GM12878 (cell line): Measurements from ENCODE around the gene FGGY. TPM values are rescaled to one million over a fixed set of nuclear protein-coding genes. Genes with fewer than 3 reads are reported as not detected.

ENCODE experiments used
- ATAC-seq: fragments of 200-7000 bp; cut with Tn5 transposase; 3 replicates; pipeline ENCODE4 v1.9.1; 2020; ENCODE audit warnings: mild to moderate bottlenecking, moderate library complexity
- BruUV-seq: library from RNA; stranded (reverse); fragments of 400-500 nt; replicated peaks from 2 replicates; lab custom pipeline; 2021; lab: Mats Ljungman, UMichigan
- CTCF ChIA-PET: fragments of 300-600 bp; sonication (Branson Sonifier 250); formaldehyde crosslinking; extraction: SDS; loops from one replicate; lab custom pipeline; 2021; ENCODE audit warnings: inconsistent platforms; lab: Yijun Ruan, JAX
- POLR2A ChIA-PET: fragments of 350-600 bp; formaldehyde crosslinking; extraction: SDS; loops from one replicate; lab custom pipeline; 2021; ENCODE audit warnings: inconsistent platforms; lab: Charles Lee
- RAD21 ChIA-PET: fragments of 300-600 bp; sonication (Branson Sonifier 250); formaldehyde crosslinking; loops from one replicate; lab custom pipeline; 2023; ENCODE audit warnings: antibody characterized with exemption; ENCODE audit not compliant: unreplicated experiment; lab: Charles Lee
- SMC1A ChIA-PET: fragments of 300-600 bp; sonication (Branson Sonifier 250); formaldehyde crosslinking; loops from one replicate; lab custom pipeline; 2023; ENCODE audit not compliant: unreplicated experiment, uncharacterized antibody; lab: Charles Lee
- DNase-seq: peaks from one replicate; pipeline ENCODE4 v3.0.0-alpha.2; 2011; ENCODE audit warnings: low read depth, low spot score
- FAIRE-seq: peaks from 3 replicates; lab custom pipeline; 2011; peaks lifted over from hg19 to GRCh38; lab: Jason Lieb, UNC
- H2AFZ ChIP-seq: 2 replicates; pipeline ENCODE4 v1.6.0; 2011; ENCODE audit warnings: low read depth, low read length, control low read depth; ENCODE audit not compliant: control insufficient read depth
- H3K27ac ChIP-seq: 2 replicates; pipeline ENCODE4 v1.5.1; 2011; ENCODE audit warnings: control low read depth; ENCODE audit not compliant: control insufficient read depth, insufficient read depth
- H3K27me3 ChIP-seq, 2 experiments: replicated peaks in 1 of 2; 2 replicates each; pipeline versions ENCODE4 v1.6.0 to v1.6.1; 2011; ENCODE audit warnings: low read length in 1 of 2; ENCODE audit not compliant: control insufficient read depth in 2 of 2, insufficient read depth in 2 of 2
- H3K36me3 ChIP-seq, 2 experiments: 2 replicates each; pipeline ENCODE4 v1.5.1; 2011; ENCODE audit warnings: low read length in 1 of 2; ENCODE audit not compliant: control insufficient read depth in 2 of 2, insufficient read depth in 2 of 2
- H3K4me1 ChIP-seq: 2 replicates; pipeline ENCODE4 v1.6.1; 2011; ENCODE audit warnings: mild to moderate bottlenecking, low read length, moderate library complexity, mixed read lengths; ENCODE audit not compliant: control insufficient read depth, insufficient read depth
- H3K4me2 ChIP-seq: 2 replicates; pipeline ENCODE4 v1.6.0; 2011; ENCODE audit warnings: control low read depth; ENCODE audit not compliant: control insufficient read depth, insufficient read depth
- H3K4me3 ChIP-seq: fragments of 200-600 bp; sonication (generic); 2 replicates; pipeline ENCODE4 v1.5.1; 2016
- H3K79me2 ChIP-seq: 2 replicates; pipeline ENCODE4 v1.6.0; 2011; ENCODE audit warnings: low read length; ENCODE audit not compliant: control insufficient read depth, insufficient read depth
- H3K9ac ChIP-seq: 2 replicates; pipeline ENCODE4 v1.8.0; 2011; ENCODE audit warnings: low read length, control low read depth, mixed read lengths; ENCODE audit not compliant: control insufficient read depth, insufficient read depth
- H3K9me3 ChIP-seq: replicated peaks from 3 replicates; pipeline ENCODE4 v1.5.1; 2011; ENCODE audit warnings: mild to moderate bottlenecking, low read length; ENCODE audit not compliant: control insufficient read depth, insufficient read depth
- H4K20me1 ChIP-seq: 2 replicates; pipeline ENCODE4 v1.6.0; 2011; ENCODE audit not compliant: control insufficient read depth, insufficient read depth
- CEBPB ChIP-seq, 2 experiments: fragments of 150-350 bp in 1 of 2; IDR thresholded peaks; 2 replicates each; pipeline ENCODE4 v1.6.1; 2012 to 2014; ENCODE audit warnings: low read depth in 2 of 2, low read length in 2 of 2, borderline replicate concordance in 1 of 2, inconsistent platforms in 1 of 2
- CHD2 ChIP-seq: IDR thresholded peaks from 2 replicates; pipeline ENCODE4 v1.6.1; 2011; ENCODE audit warnings: low read depth, low read length, improper control_type of control experiment, borderline replicate concordance
- CREB1 ChIP-seq: IDR thresholded peaks from 2 replicates; pipeline ENCODE4 v1.6.1; 2012; ENCODE audit warnings: low read depth, mild to moderate bottlenecking, inconsistent platforms
- ETV6 ChIP-seq, 2 experiments: fragments of 450-650 bp in 1 of 2; IDR thresholded peaks in 1 of 2; conservative IDR thresholded peaks in 1 of 2; 2 replicates each; pipeline ENCODE4 v1.6.1; 2014; ENCODE audit warnings: antibody characterized with exemption in 1 of 2, borderline replicate concordance in 1 of 2, low read depth in 1 of 2, mild to moderate bottlenecking in 1 of 2, moderate library complexity in 1 of 2
- FOS ChIP-seq: IDR thresholded peaks from 3 replicates; pipeline ENCODE4 v1.6.1; 2011; ENCODE audit warnings: borderline replicate concordance; ENCODE audit not compliant: insufficient read length; ENCODE audit errors: extremely low read depth
- FOXM1 ChIP-seq: IDR thresholded peaks from 2 replicates; pipeline ENCODE4 v1.6.1; 2012; ENCODE audit warnings: low read depth, mild to moderate bottlenecking, inconsistent platforms, low read length, moderate library complexity
- MXI1 ChIP-seq: fragments of 150-350 bp; IDR thresholded peaks from 2 replicates; pipeline ENCODE4 v1.6.1; 2011; ENCODE audit warnings: low read depth, mild to moderate bottlenecking, inconsistent platforms, low read length, improper control_type of control experiment
- RCOR1 ChIP-seq: conservative IDR thresholded peaks from 2 replicates; pipeline ENCODE4 v1.6.1; 2012; ENCODE audit warnings: low read depth, low read length, improper control_type of control experiment
- SMAD5 ChIP-seq: IDR thresholded peaks from 2 replicates; pipeline ENCODE4 v1.6.1; 2016; ENCODE audit warnings: antibody characterized with exemption, low read depth
- SMARCA5 ChIP-seq: fragments of 450-650 bp; IDR thresholded peaks from 2 replicates; pipeline ENCODE4 v1.6.1; 2017; ENCODE audit warnings: mild to moderate bottlenecking
- TCF7 ChIP-seq: IDR thresholded peaks from 2 replicates; pipeline ENCODE4 v1.6.1; 2014; ENCODE audit warnings: antibody characterized with exemption, borderline replicate concordance
- ZNF207 ChIP-seq: fragments of 450-650 bp; IDR thresholded peaks from 2 replicates; pipeline ENCODE4 v1.6.1; 2014; ENCODE audit warnings: antibody characterized with exemption, mild to moderate bottlenecking, borderline replicate concordance
- WGBS: methylation state at CpG from one replicate; pipeline ENCODE4 v1.1.6; 2016; ENCODE audit warnings: low lambda C conversion rate; ENCODE audit not compliant: insufficient replicate concordance, insufficient coverage; ENCODE audit errors: missing lambda C conversion rate; 5-methylcytosine and 5-hydroxymethylcytosine counted together
- in situ Hi-C: fragments of 300-500 bp; cut with MboI; formaldehyde crosslinking; loops from 9 replicates; pipeline ENCODE4 v1.14.3; 2018; ENCODE audit warnings: mixed read lengths
- intact Hi-C: fragments of 100-400 bp; cut with micrococcal nuclease; formaldehyde crosslinking; loops from one replicate; pipeline ENCODE4 v1.14.2; 2022; ENCODE audit not compliant: unreplicated experiment
- polyA plus RNA-seq, 11 experiments: library from polyadenylated mRNA; depleted of rRNA in 4 of 11; unstranded in 6 of 11; stranded (reverse) in 5 of 11; fragments of >200 nt; fragmentation: Nextera tagmentation in 4 of 11; fragmentation: Illumina TruSeq in 1 of 11; extraction: Ambion mirVana in 4 of 11; extraction: Trizol in 1 of 11; gene quantifications; 1 replicate in 1 of 11; 2 replicates in 10 of 11; pipeline versions ENCODE4 v1.2.1 to v1.2.3, GENCODE V29; 2011 to 2016; ENCODE audit warnings: inconsistent platforms in 2 of 11, missing spikeins in 2 of 11, low read depth in 1 of 11
- total RNA-seq, 4 experiments: library from RNA; depleted of rRNA in 3 of 4; stranded (reverse); fragments of >200 nt in 3 of 4; fragmentation: Illumina TruSeq in 1 of 4; extraction: Trizol in 1 of 4; gene quantifications; 2 replicates each; pipeline versions ENCODE4 v1.2.1 to v1.2.3, GENCODE V29; 2013 to 2021
- TF ChIP-seq, protein P1 (sequence below): fragments of 450-650 bp; IDR thresholded peaks from 2 replicates; pipeline ENCODE4 v1.6.1; 2017; ENCODE audit warnings: mild to moderate bottlenecking, low read depth, inconsistent platforms; ENCODE audit not compliant: poor library complexity, severe bottlenecking
- TF ChIP-seq, protein P2 (sequence below): IDR thresholded peaks from 2 replicates; pipeline ENCODE4 v1.6.1; 2012; ENCODE audit warnings: low read depth, low read length, improper control_type of control experiment
- TF ChIP-seq, protein P3 (sequence below): IDR thresholded peaks from 2 replicates; pipeline ENCODE4 v1.6.1; 2012; ENCODE audit warnings: low read length, inconsistent platforms
- TF ChIP-seq, protein P4 (sequence below): IDR thresholded peaks from 2 replicates; pipeline ENCODE4 v1.6.1; 2011; ENCODE audit warnings: low read depth, mild to moderate bottlenecking, low read length, moderate library complexity, borderline replicate concordance; ENCODE audit errors: extremely low read depth
- TF ChIP-seq, protein P5 (sequence below): fragments of 450-650 bp; conservative IDR thresholded peaks from 2 replicates; pipeline ENCODE4 v1.6.1; 2017; ENCODE audit warnings: mild to moderate bottlenecking, moderate library complexity

Gene FGGY
- total and polyA plus RNA-seq, 10 of the 15 experiments (the other 5 are each of a cell fraction or from before 2014, with no cell fraction given): 6.2 to 11.9 (median 7.5) TPM

DNA sequence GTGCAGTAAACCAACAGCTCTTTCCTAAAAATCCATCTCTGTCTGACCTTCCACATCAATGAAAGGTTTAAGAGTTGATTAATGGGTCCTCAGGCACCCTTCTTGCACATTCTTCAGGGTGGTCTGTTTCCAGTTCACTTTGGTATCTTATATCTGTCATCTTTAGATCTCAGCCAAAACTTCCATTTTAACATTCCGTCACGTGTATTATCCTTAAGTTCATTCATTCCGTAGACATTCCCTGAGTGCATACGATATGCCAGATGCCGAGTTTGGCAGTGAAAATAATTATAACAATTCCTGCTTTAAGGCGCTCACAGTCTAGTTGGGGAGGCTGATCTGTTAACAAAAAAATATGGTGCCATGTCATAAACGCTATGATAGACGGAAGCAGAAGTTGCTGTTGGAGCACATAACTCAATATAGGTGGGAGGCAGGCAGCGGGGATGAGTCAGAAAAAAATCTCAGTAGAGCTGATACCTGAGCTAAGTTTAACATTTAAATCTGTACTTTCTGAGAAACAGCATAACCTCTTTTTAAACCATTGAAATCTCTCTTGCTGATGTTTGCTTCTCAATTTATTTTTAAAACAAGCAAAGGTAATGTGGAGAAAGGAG lies 458.3 kb downstream of the FGGY start:
- no peak for FAIRE-seq
- BruUV-seq: no TSS peak
- TF ChIP-seq, protein P1, sequence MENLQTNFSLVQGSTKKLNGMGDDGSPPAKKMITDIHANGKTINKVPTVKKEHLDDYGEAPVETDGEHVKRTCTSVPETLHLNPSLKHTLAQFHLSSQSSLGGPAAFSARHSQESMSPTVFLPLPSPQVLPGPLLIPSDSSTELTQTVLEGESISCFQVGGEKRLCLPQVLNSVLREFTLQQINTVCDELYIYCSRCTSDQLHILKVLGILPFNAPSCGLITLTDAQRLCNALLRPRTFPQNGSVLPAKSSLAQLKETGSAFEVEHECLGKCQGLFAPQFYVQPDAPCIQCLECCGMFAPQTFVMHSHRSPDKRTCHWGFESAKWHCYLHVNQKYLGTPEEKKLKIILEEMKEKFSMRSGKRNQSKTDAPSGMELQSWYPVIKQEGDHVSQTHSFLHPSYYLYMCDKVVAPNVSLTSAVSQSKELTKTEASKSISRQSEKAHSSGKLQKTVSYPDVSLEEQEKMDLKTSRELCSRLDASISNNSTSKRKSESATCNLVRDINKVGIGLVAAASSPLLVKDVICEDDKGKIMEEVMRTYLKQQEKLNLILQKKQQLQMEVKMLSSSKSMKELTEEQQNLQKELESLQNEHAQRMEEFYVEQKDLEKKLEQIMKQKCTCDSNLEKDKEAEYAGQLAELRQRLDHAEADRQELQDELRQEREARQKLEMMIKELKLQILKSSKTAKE: no peak
- TF ChIP-seq CEBPB (IDR thresholded peaks at IDR 0.05; ENCODE audit: borderline replicate concordance in 1 of 2, low read depth in 2 of 2, low read length in 2 of 2) (no peak), MXI1 (no peak), SMAD5 (no peak), RCOR1 (no peak), FOXM1 (no peak), ZNF207 (no peak), TCF7 (no peak), CREB1 (no peak), CHD2 (no peak), FOS (no peak), SMARCA5 (no peak), ETV6 (conservative IDR thresholded peaks at IDR 0.05 in 1 of 2, IDR thresholded peaks at IDR 0.05 in 1 of 2; ENCODE audit: borderline replicate concordance in 1 of 2, low read depth in 1 of 2) (no peak)
- TF ChIP-seq, protein P2, sequence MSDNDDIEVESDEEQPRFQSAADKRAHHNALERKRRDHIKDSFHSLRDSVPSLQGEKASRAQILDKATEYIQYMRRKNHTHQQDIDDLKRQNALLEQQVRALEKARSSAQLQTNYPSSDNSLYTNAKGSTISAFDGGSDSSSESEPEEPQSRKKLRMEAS: no peak
- TF ChIP-seq, protein P3, sequence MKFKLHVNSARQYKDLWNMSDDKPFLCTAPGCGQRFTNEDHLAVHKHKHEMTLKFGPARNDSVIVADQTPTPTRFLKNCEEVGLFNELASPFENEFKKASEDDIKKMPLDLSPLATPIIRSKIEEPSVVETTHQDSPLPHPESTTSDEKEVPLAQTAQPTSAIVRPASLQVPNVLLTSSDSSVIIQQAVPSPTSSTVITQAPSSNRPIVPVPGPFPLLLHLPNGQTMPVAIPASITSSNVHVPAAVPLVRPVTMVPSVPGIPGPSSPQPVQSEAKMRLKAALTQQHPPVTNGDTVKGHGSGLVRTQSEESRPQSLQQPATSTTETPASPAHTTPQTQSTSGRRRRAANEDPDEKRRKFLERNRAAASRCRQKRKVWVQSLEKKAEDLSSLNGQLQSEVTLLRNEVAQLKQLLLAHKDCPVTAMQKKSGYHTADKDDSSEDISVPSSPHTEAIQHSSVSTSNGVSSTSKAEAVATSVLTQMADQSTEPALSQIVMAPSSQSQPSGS: no peak
- TF ChIP-seq, protein P4, sequence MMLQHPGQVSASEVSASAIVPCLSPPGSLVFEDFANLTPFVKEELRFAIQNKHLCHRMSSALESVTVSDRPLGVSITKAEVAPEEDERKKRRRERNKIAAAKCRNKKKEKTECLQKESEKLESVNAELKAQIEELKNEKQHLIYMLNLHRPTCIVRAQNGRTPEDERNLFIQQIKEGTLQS: no peak
- TF ChIP-seq, protein P5, sequence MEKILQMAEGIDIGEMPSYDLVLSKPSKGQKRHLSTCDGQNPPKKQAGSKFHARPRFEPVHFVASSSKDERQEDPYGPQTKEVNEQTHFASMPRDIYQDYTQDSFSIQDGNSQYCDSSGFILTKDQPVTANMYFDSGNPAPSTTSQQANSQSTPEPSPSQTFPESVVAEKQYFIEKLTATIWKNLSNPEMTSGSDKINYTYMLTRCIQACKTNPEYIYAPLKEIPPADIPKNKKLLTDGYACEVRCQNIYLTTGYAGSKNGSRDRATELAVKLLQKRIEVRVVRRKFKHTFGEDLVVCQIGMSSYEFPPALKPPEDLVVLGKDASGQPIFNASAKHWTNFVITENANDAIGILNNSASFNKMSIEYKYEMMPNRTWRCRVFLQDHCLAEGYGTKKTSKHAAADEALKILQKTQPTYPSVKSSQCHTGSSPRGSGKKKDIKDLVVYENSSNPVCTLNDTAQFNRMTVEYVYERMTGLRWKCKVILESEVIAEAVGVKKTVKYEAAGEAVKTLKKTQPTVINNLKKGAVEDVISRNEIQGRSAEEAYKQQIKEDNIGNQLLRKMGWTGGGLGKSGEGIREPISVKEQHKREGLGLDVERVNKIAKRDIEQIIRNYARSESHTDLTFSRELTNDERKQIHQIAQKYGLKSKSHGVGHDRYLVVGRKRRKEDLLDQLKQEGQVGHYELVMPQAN: no peak

More for the DNA sequence above, 458.3 kb downstream of the FGGY start:
- intact Hi-C loops (loop anchor here (5.0 to 10.0 kb wide), 2 partner anchors 460 to 1238 kb away; partner anchors contain the start of gene FGGY), in situ Hi-C loops (loop anchor here (5.0 kb wide), 2 partner anchors 1013 to 1243 kb away; no protein-coding TSS in a partner anchor)
- H3K9me3 ChIP-seq: no peaks in the 10 kb centered on the region
- SMC1A ChIA-PET: no interaction called here
- no peaks in the 10 kb centered on the region for H4K20me1 ChIP-seq
- CTCF ChIA-PET: interaction anchor here (0.9 kb wide), 1 partner anchor 11 kb away, joined by 3 read pairs; no protein-coding TSS in a partner anchor
- H3K4me3 ChIP-seq: no peak overlapping the region
- H3K27ac ChIP-seq: no peak overlapping the region
- no peaks in the 10 kb centered on the region for H3K79me2 ChIP-seq
- 94% methylated on average over 9 of the region's 9 CpGs for WGBS
- no peaks in the 10 kb centered on the region for H3K36me3 ChIP-seq
- POLR2A ChIA-PET: no interaction called here
- no peak for DNase-seq
- peaks cover 17% of the 10 kb centered on the region for H3K4me1 ChIP-seq
- no peak overlapping the region for H3K4me2 ChIP-seq
- H3K9ac ChIP-seq: no peak overlapping the region
- ATAC-seq: no peak
- H3K27me3 ChIP-seq: no peaks in the 10 kb centered on the region
- H2AFZ ChIP-seq: no peak overlapping the region
- RAD21 ChIA-PET: interaction anchor here (1.4 kb wide), 1 partner anchor 56 kb away, joined by 5 read pairs; no protein-coding TSS in a partner anchor
